Measurements from ENCODE around the gene SLC12A3.

The SLC12A3 gene

DNA sequence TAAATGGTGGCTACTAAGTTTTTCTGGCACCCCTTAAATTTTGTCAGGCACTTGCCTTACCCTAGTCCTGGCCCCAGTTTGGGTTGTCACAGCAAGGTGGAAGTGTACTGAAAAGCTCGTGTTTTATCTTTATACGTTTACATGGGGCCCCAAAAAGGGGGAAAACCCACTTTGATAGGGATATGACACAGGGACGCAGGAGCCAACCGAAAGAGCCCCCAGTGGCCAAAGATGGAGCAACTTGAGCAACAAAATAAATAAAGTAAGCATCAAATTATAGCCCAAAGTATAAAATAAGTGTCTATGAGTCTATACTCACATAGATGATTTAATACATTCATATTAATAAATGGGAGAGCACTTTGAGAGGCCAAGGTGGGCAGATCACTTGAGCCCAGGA lies 91.7 kb downstream of the SLC12A3 start:
- TF ChIP-seq, protein P1, sequence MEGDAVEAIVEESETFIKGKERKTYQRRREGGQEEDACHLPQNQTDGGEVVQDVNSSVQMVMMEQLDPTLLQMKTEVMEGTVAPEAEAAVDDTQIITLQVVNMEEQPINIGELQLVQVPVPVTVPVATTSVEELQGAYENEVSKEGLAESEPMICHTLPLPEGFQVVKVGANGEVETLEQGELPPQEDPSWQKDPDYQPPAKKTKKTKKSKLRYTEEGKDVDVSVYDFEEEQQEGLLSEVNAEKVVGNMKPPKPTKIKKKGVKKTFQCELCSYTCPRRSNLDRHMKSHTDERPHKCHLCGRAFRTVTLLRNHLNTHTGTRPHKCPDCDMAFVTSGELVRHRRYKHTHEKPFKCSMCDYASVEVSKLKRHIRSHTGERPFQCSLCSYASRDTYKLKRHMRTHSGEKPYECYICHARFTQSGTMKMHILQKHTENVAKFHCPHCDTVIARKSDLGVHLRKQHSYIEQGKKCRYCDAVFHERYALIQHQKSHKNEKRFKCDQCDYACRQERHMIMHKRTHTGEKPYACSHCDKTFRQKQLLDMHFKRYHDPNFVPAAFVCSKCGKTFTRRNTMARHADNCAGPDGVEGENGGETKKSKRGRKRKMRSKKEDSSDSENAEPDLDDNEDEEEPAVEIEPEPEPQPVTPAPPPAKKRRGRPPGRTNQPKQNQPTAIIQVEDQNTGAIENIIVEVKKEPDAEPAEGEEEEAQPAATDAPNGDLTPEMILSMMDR (IDR thresholded peaks at IDR 0.05; ENCODE audit: low read depth, low read length), result no peak
- no peak overlapping the region for H3K4me3 ChIP-seq (ENCODE audit: low read depth, low read length)

DNA sequence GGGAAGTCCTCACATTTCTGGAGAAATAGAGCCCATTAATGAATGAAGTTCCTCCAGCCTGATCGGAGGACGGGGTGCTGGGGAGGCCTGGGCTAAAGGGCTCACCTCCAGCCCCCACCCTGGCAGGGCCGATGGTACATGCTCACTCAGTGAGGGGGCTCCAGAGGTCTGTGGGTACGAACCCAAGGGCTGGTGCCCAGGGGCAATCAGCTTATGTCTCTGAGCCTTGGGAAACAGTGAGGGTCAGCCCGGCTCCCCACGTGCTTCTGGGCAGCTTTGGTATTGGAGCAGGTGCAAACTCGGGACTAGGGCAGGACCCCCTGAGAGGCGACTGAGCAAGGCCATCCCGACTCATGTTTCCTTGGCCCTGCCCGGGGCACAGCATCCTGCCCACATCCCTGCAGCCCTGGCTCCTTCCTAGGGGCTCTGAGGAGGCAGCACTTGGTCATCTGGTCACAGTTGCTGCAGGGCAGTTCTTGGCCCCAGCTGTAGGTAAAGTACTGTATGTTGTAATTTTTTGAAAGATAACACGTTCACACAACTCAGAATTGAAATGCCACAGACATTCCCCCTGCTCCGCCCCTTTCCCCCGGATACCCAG lies 95.8 kb downstream of the SLC12A3 start:
- TF ChIP-seq, protein P1 (IDR thresholded peaks at IDR 0.05; ENCODE audit: low read depth, low read length), result no peak
- H3K4me3 ChIP-seq (ENCODE audit: low read depth, low read length), result no peak overlapping the region

DNA sequence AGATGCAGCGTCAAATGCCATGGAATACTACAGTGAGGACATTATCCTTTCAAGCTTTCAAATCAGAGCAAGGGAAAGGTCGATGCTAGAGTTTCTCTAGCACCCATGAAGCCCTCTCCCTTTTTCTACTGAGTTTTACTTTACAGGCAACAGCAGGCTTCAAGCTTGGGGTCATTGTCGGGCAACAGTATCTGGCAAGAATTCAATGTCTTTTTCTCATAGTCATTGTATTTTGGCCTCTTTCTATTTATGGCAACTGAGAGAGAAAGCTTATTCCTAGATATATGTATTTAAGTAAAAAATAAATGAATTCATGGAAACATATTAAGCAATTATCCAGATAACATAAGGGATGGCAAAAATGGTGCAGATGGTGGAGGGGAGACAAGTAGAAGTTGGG lies 96.4 kb downstream of the SLC12A3 start:
- TF ChIP-seq, protein P1 (IDR thresholded peaks at IDR 0.05; ENCODE audit: low read depth, low read length), result no peak
- no peak overlapping the region for H3K4me3 ChIP-seq (ENCODE audit: low read depth, low read length)

DNA sequence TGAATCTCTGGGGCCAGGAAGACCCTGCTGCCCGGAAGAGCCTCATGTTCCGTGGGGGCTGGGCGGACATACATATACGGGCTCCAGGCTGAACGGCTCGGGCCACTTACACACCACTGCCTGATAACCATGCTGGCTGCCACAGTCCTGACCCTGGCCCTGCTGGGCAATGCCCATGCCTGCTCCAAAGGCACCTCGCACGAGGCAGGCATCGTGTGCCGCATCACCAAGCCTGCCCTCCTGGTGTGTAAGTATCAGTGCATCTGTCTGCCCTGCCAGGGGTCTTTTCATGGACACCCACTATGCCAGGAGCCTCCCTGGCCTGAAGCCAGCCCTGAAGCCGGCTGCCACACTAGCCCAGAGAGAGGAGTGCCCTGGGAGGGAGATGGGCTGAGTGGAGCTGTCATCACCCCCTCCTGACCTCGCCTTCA lies 96.9 kb downstream of the SLC12A3 start, which contains the start of gene CETP:
Gene CETP, plus strand, starts transcription at position 100 of the 431 bp plus-strand sequence. Its CDS starts 30 bp downstream, at position 130.
- no peak within 1 kb of the TSS for H3K4me3 ChIP-seq (ENCODE audit: low read depth, low read length)
- TF ChIP-seq, protein P1 (IDR thresholded peaks at IDR 0.05; ENCODE audit: low read depth, low read length), result no peak

DNA sequence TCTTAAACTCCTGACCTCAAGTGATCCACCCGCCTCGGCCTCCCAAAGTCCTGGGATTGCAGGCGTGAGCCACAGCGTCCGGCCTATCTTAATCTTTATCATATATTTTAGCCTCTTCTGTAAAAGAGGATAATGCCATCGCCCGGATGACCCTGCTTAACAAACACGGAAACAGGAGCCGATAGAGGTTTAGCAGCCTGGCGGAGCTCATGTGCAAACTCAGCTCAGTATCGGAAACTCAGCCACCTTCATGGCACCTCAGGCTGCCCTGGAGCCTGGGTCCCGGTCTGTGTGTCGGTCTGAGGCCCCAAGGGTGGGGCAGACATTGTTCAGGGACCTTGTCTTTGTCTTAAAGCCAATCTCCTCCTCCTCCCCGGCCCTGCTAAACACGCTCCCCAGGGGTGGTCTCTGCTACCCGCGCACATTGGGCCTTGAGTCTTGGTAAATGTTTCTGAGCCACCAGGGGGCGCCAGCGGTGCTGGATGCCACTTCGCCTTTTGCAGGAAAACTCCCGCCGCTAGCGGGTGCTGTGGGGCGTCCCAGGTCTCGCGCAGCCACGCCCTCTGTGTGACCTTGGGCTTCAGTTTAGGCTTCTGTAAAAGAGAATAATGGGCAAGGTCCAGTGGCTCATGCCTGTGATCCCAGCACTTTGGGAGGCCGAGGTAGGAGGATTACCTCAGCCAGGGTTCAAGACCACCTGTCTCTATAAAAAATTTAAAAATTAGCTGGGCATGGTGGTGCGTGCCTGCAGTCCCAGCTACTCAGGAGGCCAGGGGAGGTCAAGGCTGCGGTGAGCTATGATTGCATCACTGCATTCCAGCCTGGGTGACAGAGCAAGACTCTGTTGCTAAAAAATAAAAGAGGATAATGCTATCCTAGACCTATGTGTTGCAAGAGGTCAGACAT lies 99.5 kb downstream of the SLC12A3 start:
- no peak overlapping the region for H3K4me3 ChIP-seq (ENCODE audit: low read depth, low read length)
- TF ChIP-seq, protein P1 (IDR thresholded peaks at IDR 0.05; ENCODE audit: low read depth, low read length), result peak; percentile 61

Measured in WI38 (cell line).